HG03565 (cell line): ENCODE data around the gene TASL.
"Not testable (repeated sequence)": the region's sequence is repeated elsewhere in the genome, so short reads cannot be mapped to it uniquely, and the experiment has no call there.

Experiments
- ATAC-seq: cut with Tn5 transposase; IDR thresholded peaks from one replicate; pipeline ENCODE4 v1.9.1; 2021; ENCODE audit warnings: mild to moderate bottlenecking, moderate library complexity; ENCODE audit not compliant: unreplicated experiment

TASL gene

DNA sequence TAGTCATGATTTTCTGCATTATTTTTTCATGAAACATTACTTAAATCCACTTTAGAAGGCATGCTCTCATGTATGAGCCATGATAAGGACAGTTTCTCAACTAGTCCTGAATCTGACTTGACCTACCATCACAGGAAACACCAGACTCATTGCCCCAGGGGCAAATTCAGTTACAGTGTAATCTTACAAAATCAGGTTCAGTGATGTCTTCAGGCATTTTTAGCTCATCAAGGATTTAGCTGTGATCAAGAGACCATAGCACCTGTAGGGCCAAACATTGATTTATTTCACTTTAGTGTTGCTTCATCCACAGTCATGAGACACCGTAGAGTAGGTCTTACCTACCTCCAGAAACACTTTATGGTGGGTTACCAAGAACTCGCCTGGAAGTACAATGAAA lies 3.1 kb upstream of the TASL start:
- ATAC-seq = no peak

DNA sequence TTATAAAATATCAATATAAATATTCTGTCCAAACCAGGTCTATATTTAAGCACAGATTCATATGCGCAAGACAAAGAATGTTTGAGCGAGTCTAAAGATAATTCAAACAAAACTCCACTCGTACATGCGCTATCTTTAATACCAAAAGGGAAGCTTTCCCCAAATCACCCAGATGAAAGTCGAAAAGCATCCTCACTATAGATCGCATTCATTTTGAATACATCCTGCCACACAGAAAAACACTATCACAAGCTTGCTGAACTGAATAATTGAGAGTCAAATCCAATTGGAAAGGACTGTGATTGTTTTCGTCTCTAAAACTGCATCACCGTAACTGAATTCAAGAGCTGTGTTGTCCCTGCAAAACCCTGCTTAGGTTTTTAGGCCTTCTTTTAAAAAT lies 685 bp downstream of the TASL start:
- ATAC-seq = no peak

DNA sequence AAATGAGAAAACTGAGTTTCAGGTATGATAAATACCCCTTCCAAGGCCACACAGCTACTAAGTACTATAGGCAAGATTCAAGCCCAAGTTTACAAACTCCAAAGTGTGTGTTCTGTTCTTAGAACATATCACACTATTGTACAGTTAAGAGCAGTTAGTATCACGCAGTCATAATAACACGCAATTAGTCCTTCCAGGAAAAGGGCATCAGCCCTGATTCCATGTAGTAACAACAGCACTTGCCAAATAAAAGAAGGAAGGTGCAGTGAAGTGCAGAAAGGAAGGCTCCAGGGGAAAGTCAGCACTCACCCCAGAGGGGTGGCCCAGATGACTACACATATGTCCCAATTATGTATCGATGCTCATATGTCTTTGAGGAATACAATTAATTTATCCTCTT lies 4.4 kb downstream of the TASL start:
- no peak for ATAC-seq

DNA sequence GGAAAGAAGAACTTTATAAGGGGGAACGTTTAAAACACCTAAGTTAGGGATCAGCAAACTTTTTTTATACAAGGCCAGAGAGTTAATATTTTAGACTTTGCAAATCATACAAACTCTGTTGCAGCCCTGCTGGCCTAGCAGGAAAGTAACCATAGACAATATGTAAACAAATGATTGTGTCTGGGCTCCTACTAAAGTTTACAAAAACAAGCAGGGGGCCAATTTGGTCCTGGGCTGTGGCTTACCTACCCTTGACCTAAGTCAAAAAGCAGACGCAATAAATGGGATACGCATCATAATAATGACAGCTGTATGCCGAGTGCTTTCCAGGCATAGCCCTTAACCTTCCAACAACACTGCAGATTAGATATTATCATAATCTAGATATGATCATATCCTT lies 4.9 kb downstream of the TASL start:
- no peak for ATAC-seq

- no peak for ATAC-seq
Measured at GRCh38 chrX:30572004-30572403, 5.6 kb downstream of the TASL start.

DNA sequence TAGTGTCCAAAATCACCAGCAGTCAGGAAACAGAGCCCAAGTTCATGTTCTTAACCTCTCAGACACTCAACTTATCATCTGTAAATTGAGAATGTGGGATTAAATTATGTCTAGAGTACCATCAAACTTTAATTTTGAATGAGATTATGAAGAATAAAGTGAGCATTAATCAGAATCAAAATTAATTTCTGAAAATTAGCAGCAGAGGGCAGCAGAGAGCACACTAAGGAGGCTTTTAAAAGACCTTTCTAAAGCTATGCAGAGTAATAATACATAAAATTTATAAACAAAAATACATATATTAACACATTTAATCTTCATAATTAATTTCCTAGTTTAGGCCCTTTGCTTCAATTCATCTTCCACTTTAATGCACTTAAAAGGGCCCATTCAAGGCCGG lies 7.1 kb downstream of the TASL start:
- ATAC-seq = no peak

DNA sequence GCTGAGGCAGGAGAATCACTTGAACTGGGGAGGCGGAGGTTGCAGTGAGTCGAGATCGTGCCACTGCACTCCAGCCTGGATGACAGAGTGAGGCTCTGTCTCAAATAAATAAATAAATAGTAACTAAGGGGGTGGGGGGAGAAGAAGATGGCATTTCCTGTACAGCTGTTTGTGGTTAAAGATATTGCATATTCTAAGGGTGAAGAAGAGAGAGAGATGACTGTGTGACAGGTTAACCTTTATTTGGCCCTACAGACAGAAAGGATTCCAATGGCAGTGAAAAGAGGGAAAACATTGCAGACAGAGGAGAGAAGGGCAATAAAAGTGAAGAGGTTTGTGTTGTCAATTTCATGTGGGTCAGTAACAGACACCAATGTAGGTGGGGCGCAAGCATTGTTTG lies 9.4 kb downstream of the TASL start:
- peak; percentile 73 for ATAC-seq

DNA sequence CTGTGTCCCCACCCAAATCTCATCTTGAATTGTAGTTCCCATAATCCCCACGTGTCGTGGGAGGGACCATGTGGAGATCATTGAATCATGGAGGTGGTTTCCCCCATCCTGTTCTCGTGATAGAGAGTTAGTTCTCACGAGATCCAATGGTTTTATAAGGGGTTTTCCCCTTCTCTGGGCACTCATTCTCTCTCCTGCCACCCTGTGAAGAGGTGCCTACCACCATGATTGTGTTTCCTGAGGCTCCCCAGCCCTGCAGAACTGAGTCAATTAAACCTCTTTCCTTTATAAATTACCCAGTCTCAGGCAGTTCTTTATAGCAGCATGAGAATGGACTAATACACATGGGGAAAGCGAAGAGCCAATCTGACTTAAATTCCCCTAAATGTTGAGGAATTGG lies 14.5 kb downstream of the TASL start:
- not testable (repeated sequence) for ATAC-seq

DNA sequence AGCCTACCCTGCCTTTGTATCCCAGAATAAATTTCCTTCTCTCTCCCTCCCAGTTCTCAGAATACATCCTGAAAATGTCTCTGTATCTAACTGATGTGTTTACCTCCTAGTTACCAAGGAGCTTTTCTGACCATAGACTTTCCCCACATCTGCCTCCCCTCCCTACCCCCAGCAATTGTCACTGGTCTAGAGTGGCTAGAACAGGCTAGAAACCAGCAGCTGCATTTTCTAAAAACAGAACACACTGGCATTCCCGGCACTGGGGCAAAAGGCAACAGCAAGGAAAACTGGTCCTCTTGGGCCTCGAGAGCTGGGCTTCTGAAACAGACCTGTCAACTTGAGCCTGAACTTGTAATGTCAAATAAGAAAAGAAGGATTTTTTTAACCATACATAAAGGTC lies 16.4 kb downstream of the TASL start:
- ATAC-seq = no peak

DNA sequence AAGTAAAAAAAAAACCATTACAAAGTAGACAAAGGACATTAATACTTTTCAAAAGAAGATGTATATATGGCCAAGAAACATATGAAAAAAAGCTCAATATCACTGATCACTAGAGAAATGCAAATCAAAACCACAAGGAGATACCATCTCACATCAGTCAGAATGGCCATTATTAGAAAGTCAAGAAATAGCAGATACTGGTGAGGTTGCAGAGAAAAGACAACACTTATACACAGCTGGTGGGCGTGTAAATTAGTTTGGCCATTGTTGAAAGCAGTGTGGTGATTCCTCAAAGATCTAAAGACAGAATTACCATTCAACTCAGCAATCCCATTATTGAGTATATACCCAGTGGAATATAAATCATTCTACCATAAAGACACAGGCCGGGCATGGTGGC lies 39.3 kb downstream of the TASL start:
- ATAC-seq = peak; percentile 70

- ATAC-seq = no peak
Measured at GRCh38 chrX:30533835-30534234, 43.7 kb downstream of the TASL start.

DNA sequence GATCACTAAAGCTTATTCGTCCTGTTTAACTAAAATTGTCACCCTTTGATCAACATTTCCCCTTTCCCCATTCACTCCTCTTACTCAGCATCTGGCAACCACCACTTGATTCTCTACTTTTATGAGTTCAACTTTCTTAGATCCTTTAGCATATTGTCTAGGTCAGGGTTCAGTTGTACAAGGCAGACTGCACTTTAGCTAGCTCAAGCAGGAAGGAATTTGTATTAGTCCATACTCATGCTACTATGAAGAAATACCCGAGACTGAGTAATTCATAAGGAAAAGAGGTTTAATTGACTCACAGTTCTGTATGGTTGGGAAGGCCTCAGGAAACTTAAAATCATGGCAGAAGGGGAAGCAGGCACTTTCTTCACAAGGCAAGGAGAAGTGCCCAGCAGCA lies 44.3 kb downstream of the TASL start:
- ATAC-seq = no peak

DNA sequence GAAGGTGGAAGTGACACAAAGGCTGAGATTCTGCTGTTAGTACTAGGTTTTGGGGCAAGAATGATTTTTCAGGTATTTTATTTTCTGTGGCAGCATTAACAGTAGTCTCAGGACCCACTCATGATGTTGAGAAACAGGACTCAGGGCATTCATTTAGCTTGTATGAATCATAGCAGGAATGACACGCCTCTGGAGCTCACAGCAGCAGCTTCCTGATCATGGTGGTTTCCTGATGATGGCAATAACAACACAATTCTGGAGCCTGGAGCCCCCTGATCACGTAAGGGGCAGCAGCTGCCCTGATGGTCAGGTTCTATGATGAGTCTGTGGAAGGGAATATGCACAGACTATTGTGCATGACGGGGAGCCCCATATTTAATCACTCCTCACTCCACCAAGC lies 47.0 kb downstream of the TASL start:
- ATAC-seq = no peak

DNA sequence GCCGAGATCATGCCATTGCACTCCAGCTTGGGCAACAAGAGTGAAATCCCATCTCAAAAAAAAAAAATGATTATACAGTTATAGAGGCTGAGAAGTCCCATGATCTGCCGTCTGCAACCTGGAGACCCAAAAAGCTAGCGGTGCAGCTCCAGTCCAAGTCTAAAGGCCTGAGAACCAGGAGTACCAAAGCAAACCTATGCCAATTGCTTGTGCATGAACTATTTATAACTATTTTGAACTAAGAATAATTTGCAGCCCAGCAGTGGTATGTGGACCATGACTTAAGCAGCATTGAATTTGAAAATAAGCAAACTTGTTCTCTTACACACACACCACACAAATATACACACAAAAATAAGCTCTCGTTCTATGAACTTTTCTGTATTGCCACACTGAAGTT lies 51.8 kb downstream of the TASL start:
- no peak for ATAC-seq

GRCh38 chrX:30521440-30522182 lies 56.0 kb downstream of the TASL start:
- ATAC-seq = no peak

GRCh38 chrX:30513284-30513683 lies 64.3 kb downstream of the TASL start:
- no peak for ATAC-seq
